A673 (cell line): ENCODE measurements around the gene SERPINE1.
"Not testable (repeated sequence)": the region's sequence is repeated elsewhere in the genome, so short reads cannot be mapped to it uniquely, and the experiment has no call there.

Experiments used
- CTCF ChIP-seq: fragments of 300-800, 200-600 bp; sonication (generic); conservative IDR thresholded peaks from 2 replicates; pipeline ENCODE4 v1.5.1; 2017; ENCODE audit warnings: low read depth, mild to moderate bottlenecking, antibody characterized with exemption, low read length, moderate library complexity, mixed read lengths
- EZH2 ChIP-seq: fragments of 200-600 bp; sonication (generic); IDR thresholded peaks from 2 replicates; pipeline ENCODE4 v1.6.1; 2017; ENCODE audit warnings: borderline replicate concordance, low read depth, mild to moderate bottlenecking, mixed read lengths, antibody characterized with exemption, low read length; ENCODE audit not compliant: poor library complexity, severe bottlenecking

DNA sequence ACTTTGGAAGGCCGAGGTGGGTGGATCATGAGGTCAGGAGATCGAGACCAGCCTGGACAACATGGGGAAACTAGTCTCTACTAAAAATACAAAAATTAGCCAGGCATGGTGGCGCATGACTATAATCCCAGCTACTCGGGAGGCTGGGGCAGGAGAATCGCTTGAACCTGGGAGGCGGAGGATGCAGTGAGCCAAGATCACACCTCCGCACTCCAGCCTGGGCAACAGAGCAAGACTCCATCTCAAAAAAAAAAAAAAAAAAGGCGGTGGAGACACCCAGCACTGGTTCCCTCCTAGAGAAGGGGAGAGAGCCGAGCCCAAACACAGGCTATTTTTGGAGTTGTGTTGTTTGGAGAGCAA lies 5.3 kb upstream of the SERPINE1 start:
- not testable (repeated sequence) for TF ChIP-seq CTCF, EZH2
